Activated T-cell treated with anti-CD3 and anti-CD28 coated beads, Interleukin-2, amount 50 U/mL, for 24 hours (primary cell): ENCODE data around the gene IST1.
"Not testable (repeated sequence)": the region's sequence is repeated elsewhere in the genome, so short reads cannot be mapped to it uniquely, and the experiment has no call there.

Source experiments
- DNase-seq: peaks from one replicate; pipeline ENCODE4 v3.0.0-alpha.2; 2020
- H3K27ac Mint-ChIP-seq: 2 replicates; pipeline ENCODE4 v1.8.0; 2020; ENCODE audit warnings: mild to moderate bottlenecking, mixed read lengths
- H3K27me3 Mint-ChIP-seq: 2 replicates; pipeline ENCODE4 v1.8.0; 2020; ENCODE audit warnings: mixed read lengths
- H3K36me3 Mint-ChIP-seq: 2 replicates; pipeline ENCODE4 v1.8.0; 2020; ENCODE audit warnings: low read depth, mixed read lengths
- H3K4me1 Mint-ChIP-seq: 2 replicates; pipeline ENCODE4 v1.8.0; 2020; ENCODE audit warnings: low read depth, mixed read lengths
- H3K4me3 Mint-ChIP-seq: 2 replicates; pipeline ENCODE4 v1.8.0; 2020; ENCODE audit warnings: mild to moderate bottlenecking, moderate library complexity, mixed read lengths
- H3K9me3 Mint-ChIP-seq: 2 replicates; pipeline ENCODE4 v1.8.0; 2020; ENCODE audit warnings: mixed read lengths

Gene IST1

GRCh38 chr16:71894229-71894920 is 956 bp upstream of the IST1 start:
- Mint-ChIP-seq H3K9me3 (no peaks in the 10 kb centered on the region), H3K4me1 (peaks cover 25% of the 10 kb centered on the region), H3K27me3 (no peaks in the 10 kb centered on the region), H3K27ac (peak overlapping the region; percentile 98), H3K4me3 (peak overlapping the region; percentile 98), H3K36me3 (peaks cover 35% of the 10 kb centered on the region)
- peak; percentile 63 for DNase-seq

- H3K4me1 Mint-ChIP-seq = peaks cover 34% of the 10 kb centered on the region
- no peaks in the 10 kb centered on the region for H3K9me3 Mint-ChIP-seq
- peaks cover 40% of the 10 kb centered on the region for H3K36me3 Mint-ChIP-seq
- no peak for DNase-seq
- peak overlapping the region; percentile 98 for H3K27ac Mint-ChIP-seq
- H3K27me3 Mint-ChIP-seq = no peaks in the 10 kb centered on the region
- H3K4me3 Mint-ChIP-seq = peak overlapping the region; percentile 98
These were observed 491 bp downstream of the IST1 start for GRCh38 chr16:71895679-71896365.

GRCh38 chr16:71896764-71897368 is 1.5 kb downstream of the IST1 start:
- Mint-ChIP-seq H3K4me1 (peaks cover 42% of the 10 kb centered on the region), H3K36me3 (peaks cover 44% of the 10 kb centered on the region), H3K27me3 (no peaks in the 10 kb centered on the region), H3K27ac (peak overlapping the region; percentile 84), H3K9me3 (no peaks in the 10 kb centered on the region), H3K4me3 (peak overlapping the region; percentile 98)
- DNase-seq = no peak

- Mint-ChIP-seq H3K36me3 (peaks cover 64% of the 10 kb centered on the region), H3K27me3 (no peaks in the 10 kb centered on the region), H3K4me1 (peaks cover 57% of the 10 kb centered on the region), H3K4me3 (peak overlapping the region; percentile 31), H3K9me3 (no peaks in the 10 kb centered on the region), H3K27ac (peak overlapping the region; percentile 52)
- DNase-seq = no peak
These were observed 3.8 kb downstream of the IST1 start for GRCh38 chr16:71899171-71899570.

DNA sequence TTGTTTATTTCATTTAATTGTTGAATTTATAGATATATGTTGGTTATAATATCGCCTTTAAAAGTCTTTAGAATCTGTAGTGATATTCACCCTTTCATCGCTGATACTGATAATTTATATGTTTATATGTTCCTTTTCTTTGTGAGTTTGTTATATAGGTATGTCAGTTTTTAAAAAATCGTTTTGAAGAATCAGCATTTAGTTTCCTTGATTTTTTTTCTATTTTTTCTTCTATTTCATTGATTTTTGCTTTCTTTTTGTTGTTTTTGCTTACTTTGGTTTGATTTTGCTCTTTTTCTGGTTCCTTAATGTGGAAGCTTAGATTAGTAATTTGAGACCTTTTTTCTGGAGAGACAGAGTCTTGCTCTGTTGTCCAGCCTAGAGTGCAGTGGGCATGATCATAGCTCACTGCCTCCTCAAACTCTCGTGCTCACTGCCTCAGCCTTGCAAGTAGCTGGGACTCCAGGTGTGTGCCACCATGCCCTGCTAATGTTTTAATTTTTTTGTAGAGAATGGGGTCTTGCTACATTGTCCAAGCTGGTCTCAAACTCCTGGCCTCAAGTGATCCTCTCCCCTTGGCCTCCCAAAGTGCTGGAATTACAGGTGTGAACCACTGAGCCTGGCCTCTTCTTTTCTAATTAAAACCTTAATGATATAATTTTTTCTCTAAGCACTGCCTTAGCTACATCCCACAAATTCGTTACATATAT is 7.5 kb downstream of the IST1 start:
- Mint-ChIP-seq H3K27ac (peak overlapping the region; percentile 59), H3K27me3 (no peaks in the 10 kb centered on the region), H3K36me3 (peaks cover 63% of the 10 kb centered on the region), H3K4me1 (peaks cover 74% of the 10 kb centered on the region), H3K4me3 (no peak overlapping the region), H3K9me3 (no peaks in the 10 kb centered on the region)
- no peak for DNase-seq

DNA sequence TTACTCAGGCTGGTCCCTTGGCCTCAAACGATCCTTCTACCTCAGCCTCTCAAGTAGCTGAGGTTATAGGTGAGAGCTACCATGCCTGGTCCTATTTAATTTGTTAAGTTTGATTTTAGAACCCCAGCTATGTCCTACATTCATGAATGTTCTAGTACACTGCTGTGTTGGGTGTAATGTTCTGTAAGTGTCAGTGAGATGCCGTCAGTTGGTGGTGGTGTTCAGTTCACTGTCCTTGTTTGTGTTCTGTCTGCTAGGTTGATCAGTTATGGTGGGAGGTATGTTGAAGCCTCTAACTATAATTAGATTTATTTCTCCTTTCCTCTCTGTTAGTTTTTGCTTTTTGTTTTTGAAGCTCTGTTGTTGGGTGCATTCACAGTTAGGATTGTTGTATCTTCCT is 8.3 kb downstream of the IST1 start:
- Mint-ChIP-seq H3K4me3 (no peak overlapping the region), H3K27me3 (no peaks in the 10 kb centered on the region), H3K27ac (peak overlapping the region; percentile 79), H3K9me3 (no peaks in the 10 kb centered on the region), H3K36me3 (peaks cover 65% of the 10 kb centered on the region), H3K4me1 (peaks cover 77% of the 10 kb centered on the region)
- no peak for DNase-seq

DNA sequence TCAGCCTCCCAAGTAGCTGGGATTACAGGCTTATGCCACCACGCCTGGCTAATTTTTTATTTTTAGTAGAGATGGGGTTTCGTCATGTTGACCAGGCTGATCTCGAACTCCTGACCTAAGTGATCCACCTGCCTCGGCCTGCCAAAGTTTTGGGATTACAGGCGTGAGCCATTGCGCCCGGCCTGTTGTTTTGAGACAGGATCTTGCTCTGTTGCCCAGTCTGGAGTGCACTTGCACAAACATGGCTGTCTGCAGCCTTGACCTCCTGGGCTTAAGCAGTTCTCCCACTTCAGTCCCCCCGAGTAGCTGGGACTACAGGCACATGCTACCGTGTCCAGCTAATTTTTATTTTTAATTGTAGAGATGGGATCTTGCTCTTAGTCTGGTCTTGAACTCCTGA is 8.9 kb downstream of the IST1 start:
- Mint-ChIP-seq H3K27me3 (no peaks in the 10 kb centered on the region), H3K4me1 (peaks cover 78% of the 10 kb centered on the region), H3K36me3 (peaks cover 65% of the 10 kb centered on the region), H3K9me3 (no peaks in the 10 kb centered on the region), H3K27ac (peak overlapping the region; percentile 52), H3K4me3 (no peak overlapping the region)
- no peak for DNase-seq

DNA sequence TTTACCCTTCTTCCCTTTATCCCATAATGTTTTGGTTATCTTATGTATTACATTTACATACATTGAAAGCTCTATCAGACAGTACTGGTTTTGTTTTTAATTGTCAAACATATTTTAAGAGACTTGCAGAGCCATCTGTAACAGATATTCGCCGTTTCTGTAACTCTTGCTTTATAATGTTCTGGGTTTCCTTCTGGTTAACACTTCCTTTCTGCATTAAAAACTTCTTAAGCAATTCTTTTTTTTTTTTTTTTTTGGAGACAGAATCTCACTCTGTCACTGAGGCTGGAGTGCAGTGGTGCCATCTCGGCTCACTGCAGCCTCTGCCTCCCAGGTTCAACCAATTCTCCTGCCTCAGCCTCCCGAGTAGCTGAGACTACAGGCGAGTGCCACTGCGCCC is 10.4 kb downstream of the IST1 start:
- H3K27me3 Mint-ChIP-seq, H3K9me3 Mint-ChIP-seq, DNase-seq: not testable (repeated sequence)
- Mint-ChIP-seq H3K4me1 (peaks cover 79% of the 10 kb centered on the region), H3K27ac (peak overlapping the region; percentile 88), H3K36me3 (peaks cover 71% of the 10 kb centered on the region), H3K4me3 (peak overlapping the region; percentile 20)

GRCh38 chr16:71911121-71911520 is 15.8 kb downstream of the IST1 start:
- Mint-ChIP-seq H3K27ac (peak overlapping the region; percentile 66), H3K36me3 (peaks cover 77% of the 10 kb centered on the region), H3K27me3 (no peaks in the 10 kb centered on the region), H3K4me1 (peaks cover 77% of the 10 kb centered on the region), H3K4me3 (no peak overlapping the region), H3K9me3 (no peaks in the 10 kb centered on the region)
- DNase-seq = no peak

- no peak for DNase-seq
- peaks cover 71% of the 10 kb centered on the region for H3K4me1 Mint-ChIP-seq
- H3K9me3 Mint-ChIP-seq = no peaks in the 10 kb centered on the region
- peak overlapping the region; percentile 69 for H3K27ac Mint-ChIP-seq
- H3K4me3 Mint-ChIP-seq = no peak overlapping the region
- H3K36me3 Mint-ChIP-seq = peaks cover 85% of the 10 kb centered on the region
- no peaks in the 10 kb centered on the region for H3K27me3 Mint-ChIP-seq
These were observed 17.4 kb downstream of the IST1 start for GRCh38 chr16:71912534-71913275.

- DNase-seq = no peak
- H3K27ac Mint-ChIP-seq = peak overlapping the region; percentile 77
- no peaks in the 10 kb centered on the region for H3K27me3 Mint-ChIP-seq
- no peaks in the 10 kb centered on the region for H3K9me3 Mint-ChIP-seq
- no peak overlapping the region for H3K4me3 Mint-ChIP-seq
- H3K4me1 Mint-ChIP-seq = peaks cover 55% of the 10 kb centered on the region
- H3K36me3 Mint-ChIP-seq = peaks cover 86% of the 10 kb centered on the region
These were observed 19.5 kb downstream of the IST1 start for GRCh38 chr16:71914802-71915201.

- H3K4me1 Mint-ChIP-seq = peaks cover 51% of the 10 kb centered on the region
- H3K27ac Mint-ChIP-seq = peak overlapping the region; percentile 77
- no peaks in the 10 kb centered on the region for H3K27me3 Mint-ChIP-seq
- H3K9me3 Mint-ChIP-seq = no peaks in the 10 kb centered on the region
- no peak overlapping the region for H3K4me3 Mint-ChIP-seq
- peaks cover 88% of the 10 kb centered on the region for H3K36me3 Mint-ChIP-seq
- no peak for DNase-seq
These were observed 20.0 kb downstream of the IST1 start for GRCh38 chr16:71915350-71915749.

DNA sequence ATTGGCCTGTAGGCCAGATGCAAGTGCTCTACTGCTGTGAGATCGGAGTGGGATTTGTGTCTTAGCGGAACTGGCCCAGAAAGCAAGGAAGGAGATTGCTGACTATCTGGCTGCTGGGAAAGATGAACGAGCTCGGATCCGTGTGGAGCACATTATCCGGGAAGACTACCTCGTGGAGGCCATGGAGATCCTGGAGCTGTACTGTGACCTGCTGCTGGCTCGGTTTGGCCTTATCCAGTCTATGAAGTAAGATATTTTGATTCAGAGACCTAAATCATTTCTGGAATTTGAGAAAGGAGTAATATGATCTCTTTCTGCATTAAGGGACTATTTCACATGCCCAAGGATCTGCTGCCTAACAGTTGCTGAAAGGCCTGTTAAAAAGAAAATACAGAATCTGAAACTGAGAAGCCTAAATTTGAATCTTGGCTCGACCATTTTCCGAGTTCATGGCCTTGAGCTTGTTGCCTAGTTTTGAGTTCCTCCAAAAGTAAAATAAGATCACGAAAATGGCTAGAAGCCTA is 21.1 kb downstream of the IST1 start:
- H3K9me3 Mint-ChIP-seq = no peaks in the 10 kb centered on the region
- H3K4me3 Mint-ChIP-seq = no peak overlapping the region
- peaks cover 45% of the 10 kb centered on the region for H3K4me1 Mint-ChIP-seq
- H3K36me3 Mint-ChIP-seq = peaks cover 92% of the 10 kb centered on the region
- H3K27ac Mint-ChIP-seq = peak overlapping the region; percentile 46
- DNase-seq = no peak
- no peaks in the 10 kb centered on the region for H3K27me3 Mint-ChIP-seq

GRCh38 chr16:71917900-71918299 is 22.6 kb downstream of the IST1 start:
- H3K4me3 Mint-ChIP-seq = no peak overlapping the region
- DNase-seq = no peak
- peak overlapping the region; percentile 3 for H3K27ac Mint-ChIP-seq
- peaks cover 35% of the 10 kb centered on the region for H3K4me1 Mint-ChIP-seq
- H3K9me3 Mint-ChIP-seq = no peaks in the 10 kb centered on the region
- H3K36me3 Mint-ChIP-seq = peaks cover 93% of the 10 kb centered on the region
- no peaks in the 10 kb centered on the region for H3K27me3 Mint-ChIP-seq
